ENCODE data around the gene PPP1R2B.
"Not testable (repeated sequence)": the region's sequence is repeated elsewhere in the genome, so short reads cannot be mapped to it uniquely, and the experiment has no call there.

GRCh38 chr5:156848447-156848846 lies 1.6 kb upstream of the PPP1R2B start:
- TF ChIP-seq CTCF (IDR thresholded peaks at IDR 0.05); RELA (CRISPR knock-in tag; IDR thresholded peaks at IDR 0.05; ENCODE audit: borderline replicate concordance); MAX (CRISPR knock-in tag; IDR thresholded peaks at IDR 0.05); HMGA2 (CRISPR knock-in tag; IDR thresholded peaks at IDR 0.05); FOXP4 (CRISPR knock-in tag; IDR thresholded peaks at IDR 0.05): not testable (repeated sequence)
